ENCODE results near the gene SLC2A14. TPM values are rescaled to one million over a fixed set of nuclear protein-coding genes. Genes with fewer than 3 reads are reported as not detected.

The SLC2A14 gene
- total RNA-seq, 1 donor from 2014 or later: 2.8 TPM

DNA sequence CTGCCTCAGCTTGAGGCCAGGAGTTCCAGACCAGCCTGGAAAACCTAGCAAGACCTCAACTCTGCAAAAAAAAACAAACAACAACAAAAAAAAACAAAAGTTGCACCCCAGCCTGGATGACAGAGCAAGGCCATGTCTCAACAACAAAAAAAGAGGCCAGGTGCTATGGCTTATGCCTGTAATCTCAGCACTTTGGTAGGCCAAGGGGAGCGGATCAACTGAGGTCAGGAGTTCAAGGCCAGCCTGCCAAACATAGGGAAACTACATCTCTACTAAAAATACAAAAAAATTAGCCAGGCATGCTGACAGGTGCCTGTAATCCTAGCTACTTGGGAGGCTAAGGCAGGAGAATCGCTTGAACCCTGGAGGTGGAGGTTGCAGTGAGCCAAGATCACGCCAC is 6.5 kb upstream of the SLC2A14 start:
- Histone ChIP-seq H3K9ac (ENCODE audit: low read length) (no peak overlapping the region), H4K20me1 (ENCODE audit: insufficient read depth, low read length) (no peaks in the 10 kb centered on the region), H3K4me3 (ENCODE audit: insufficient read depth, low read depth, low read length) (no peak overlapping the region), H3K27me3 (ENCODE audit: insufficient read depth, low read length) (no peaks in the 10 kb centered on the region), H3K36me3 (ENCODE audit: insufficient read depth, low read length) (no peaks in the 10 kb centered on the region), H3K9me3 (ENCODE audit: insufficient read depth, low read depth, low read length) (no peaks in the 10 kb centered on the region), H3K27ac (ENCODE audit: low read depth, low read length) (no peak overlapping the region), H3K4me2 (ENCODE audit: low read length) (no peak overlapping the region), H3K4me1 (ENCODE audit: insufficient read depth, low read length) (no peaks in the 10 kb centered on the region), H2AFZ (ENCODE audit: low read depth, low read length) (no peak overlapping the region), H3K79me2 (ENCODE audit: insufficient read depth, low read length) (no peaks in the 10 kb centered on the region)
- TF ChIP-seq, protein P1, sequence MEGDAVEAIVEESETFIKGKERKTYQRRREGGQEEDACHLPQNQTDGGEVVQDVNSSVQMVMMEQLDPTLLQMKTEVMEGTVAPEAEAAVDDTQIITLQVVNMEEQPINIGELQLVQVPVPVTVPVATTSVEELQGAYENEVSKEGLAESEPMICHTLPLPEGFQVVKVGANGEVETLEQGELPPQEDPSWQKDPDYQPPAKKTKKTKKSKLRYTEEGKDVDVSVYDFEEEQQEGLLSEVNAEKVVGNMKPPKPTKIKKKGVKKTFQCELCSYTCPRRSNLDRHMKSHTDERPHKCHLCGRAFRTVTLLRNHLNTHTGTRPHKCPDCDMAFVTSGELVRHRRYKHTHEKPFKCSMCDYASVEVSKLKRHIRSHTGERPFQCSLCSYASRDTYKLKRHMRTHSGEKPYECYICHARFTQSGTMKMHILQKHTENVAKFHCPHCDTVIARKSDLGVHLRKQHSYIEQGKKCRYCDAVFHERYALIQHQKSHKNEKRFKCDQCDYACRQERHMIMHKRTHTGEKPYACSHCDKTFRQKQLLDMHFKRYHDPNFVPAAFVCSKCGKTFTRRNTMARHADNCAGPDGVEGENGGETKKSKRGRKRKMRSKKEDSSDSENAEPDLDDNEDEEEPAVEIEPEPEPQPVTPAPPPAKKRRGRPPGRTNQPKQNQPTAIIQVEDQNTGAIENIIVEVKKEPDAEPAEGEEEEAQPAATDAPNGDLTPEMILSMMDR (IDR thresholded peaks at IDR 0.05; ENCODE audit: insufficient read depth, low read depth, low read length): no peak
- TF ChIP-seq EZH2 (IDR thresholded peaks at IDR 0.05; ENCODE audit: insufficient read depth, low read length): no peak
- no peaks in the 10 kb centered on the region for H3K4me1 Mint-ChIP-seq (ENCODE audit: low read depth, unreplicated experiment)
- H3K9me3 Mint-ChIP-seq (ENCODE audit: unreplicated experiment): no peaks in the 10 kb centered on the region
- no peak for FAIRE-seq
- H3K36me3 Mint-ChIP-seq (ENCODE audit: low read depth, unreplicated experiment): peaks cover 6% of the 10 kb centered on the region
- H3K27ac Mint-ChIP-seq (ENCODE audit: unreplicated experiment): no peak overlapping the region
- H3K4me3 Mint-ChIP-seq (ENCODE audit: unreplicated experiment): no peak overlapping the region
- DNase-seq (ENCODE audit: low read depth): no peak
- H3K27me3 Mint-ChIP-seq (ENCODE audit: low read depth, unreplicated experiment): no peaks in the 10 kb centered on the region

DNA sequence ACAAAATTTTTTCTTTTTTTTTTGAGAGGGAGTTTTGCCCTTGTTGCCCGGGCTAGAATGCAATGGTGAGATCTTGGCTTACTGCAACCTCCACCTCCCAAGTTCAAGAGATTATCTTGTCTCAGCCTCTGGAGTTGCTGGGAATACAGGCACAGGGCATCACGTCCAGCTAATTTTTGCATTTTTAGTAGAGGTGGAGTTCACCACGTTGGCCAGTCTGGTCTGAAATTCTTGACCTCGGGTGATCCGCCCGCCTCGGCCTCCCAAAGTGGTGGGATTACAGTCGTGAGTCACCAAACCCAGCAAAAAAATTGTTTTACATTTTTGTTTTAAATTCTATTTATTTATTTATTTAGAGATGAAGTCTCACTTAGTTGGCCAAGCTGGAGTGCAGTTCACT is 4.7 kb upstream of the SLC2A14 start:
- no peaks in the 10 kb centered on the region for H3K4me1 Mint-ChIP-seq (ENCODE audit: low read depth, unreplicated experiment)
- no peak for FAIRE-seq
- Histone ChIP-seq H3K4me1 (ENCODE audit: insufficient read depth, low read length) (no peaks in the 10 kb centered on the region), H3K9me3 (ENCODE audit: insufficient read depth, low read depth, low read length) (no peaks in the 10 kb centered on the region), H3K4me3 (ENCODE audit: insufficient read depth, low read depth, low read length) (no peak overlapping the region), H3K36me3 (ENCODE audit: insufficient read depth, low read length) (no peaks in the 10 kb centered on the region), H2AFZ (ENCODE audit: low read depth, low read length) (no peak overlapping the region), H3K27me3 (ENCODE audit: insufficient read depth, low read length) (peaks cover 2% of the 10 kb centered on the region), H3K27ac (ENCODE audit: low read depth, low read length) (no peak overlapping the region), H3K79me2 (ENCODE audit: insufficient read depth, low read length) (no peaks in the 10 kb centered on the region), H3K4me2 (ENCODE audit: low read length) (no peak overlapping the region), H3K9ac (ENCODE audit: low read length) (no peak overlapping the region), H4K20me1 (ENCODE audit: insufficient read depth, low read length) (no peaks in the 10 kb centered on the region)
- DNase-seq (ENCODE audit: low read depth): no peak
- H3K27ac Mint-ChIP-seq (ENCODE audit: unreplicated experiment): no peak overlapping the region
- no peak for TF ChIP-seq EZH2 (IDR thresholded peaks at IDR 0.05; ENCODE audit: insufficient read depth, low read length)
- TF ChIP-seq, protein P1 (IDR thresholded peaks at IDR 0.05; ENCODE audit: insufficient read depth, low read depth, low read length): no peak
- H3K27me3 Mint-ChIP-seq (ENCODE audit: low read depth, unreplicated experiment): no peaks in the 10 kb centered on the region
- H3K9me3 Mint-ChIP-seq (ENCODE audit: unreplicated experiment): peaks cover 2% of the 10 kb centered on the region
- no peak overlapping the region for H3K4me3 Mint-ChIP-seq (ENCODE audit: unreplicated experiment)
- H3K36me3 Mint-ChIP-seq (ENCODE audit: low read depth, unreplicated experiment): peaks cover 6% of the 10 kb centered on the region

DNA sequence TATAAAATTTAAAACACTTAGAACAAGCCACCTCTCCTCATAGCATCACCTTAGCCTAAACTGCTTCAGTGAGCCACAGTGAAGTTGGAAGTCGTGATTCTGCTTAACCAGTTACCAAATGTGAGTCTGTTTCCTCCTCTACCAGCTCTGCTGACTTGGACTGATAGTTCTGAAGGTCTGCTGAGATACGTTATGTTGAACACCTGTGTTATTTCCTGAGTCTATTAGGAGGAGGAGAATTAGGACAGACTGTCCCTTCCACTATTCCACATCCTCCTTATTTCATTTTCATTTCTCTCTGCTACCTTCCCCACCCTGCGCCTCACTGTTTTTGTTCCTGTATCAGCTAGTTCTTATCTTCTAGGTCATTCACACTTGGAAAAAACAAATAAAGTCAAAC is 2.4 kb downstream of the SLC2A14 start:
- Mint-ChIP-seq H3K4me3 (ENCODE audit: unreplicated experiment) (no peak overlapping the region), H3K36me3 (ENCODE audit: low read depth, unreplicated experiment) (no peaks in the 10 kb centered on the region), H3K4me1 (ENCODE audit: low read depth, unreplicated experiment) (no peaks in the 10 kb centered on the region), H3K27me3 (ENCODE audit: low read depth, unreplicated experiment) (no peaks in the 10 kb centered on the region), H3K9me3 (ENCODE audit: unreplicated experiment) (peaks cover 4% of the 10 kb centered on the region), H3K27ac (ENCODE audit: unreplicated experiment) (no peak overlapping the region)
- TF ChIP-seq EZH2 (IDR thresholded peaks at IDR 0.05; ENCODE audit: insufficient read depth, low read length): no peak
- TF ChIP-seq, protein P1 (IDR thresholded peaks at IDR 0.05; ENCODE audit: insufficient read depth, low read depth, low read length): no peak
- no peak overlapping the region for H3K4me3 ChIP-seq (ENCODE audit: insufficient read depth, low read depth, low read length)
- no peak for FAIRE-seq
- H3K36me3 ChIP-seq (ENCODE audit: insufficient read depth, low read length): no peaks in the 10 kb centered on the region
- H3K9me3 ChIP-seq (ENCODE audit: insufficient read depth, low read depth, low read length): no peaks in the 10 kb centered on the region
- no peaks in the 10 kb centered on the region for H4K20me1 ChIP-seq (ENCODE audit: insufficient read depth, low read length)
- DNase-seq (ENCODE audit: low read depth): no peak
- no peak overlapping the region for H3K27ac ChIP-seq (ENCODE audit: low read depth, low read length)
- H2AFZ ChIP-seq (ENCODE audit: low read depth, low read length): no peak overlapping the region
- no peak overlapping the region for H3K9ac ChIP-seq (ENCODE audit: low read length)
- H3K27me3 ChIP-seq (ENCODE audit: insufficient read depth, low read length): peaks cover 7% of the 10 kb centered on the region
- no peaks in the 10 kb centered on the region for H3K4me1 ChIP-seq (ENCODE audit: insufficient read depth, low read length)
- H3K79me2 ChIP-seq (ENCODE audit: insufficient read depth, low read length): no peaks in the 10 kb centered on the region
- no peak overlapping the region for H3K4me2 ChIP-seq (ENCODE audit: low read length)
